Measurements from ENCODE around the gene KIRREL3.

GRCh38 chr11:126560221-126560620 lies 440.3 kb downstream of the KIRREL3 start:
- TF ChIP-seq, protein P1, sequence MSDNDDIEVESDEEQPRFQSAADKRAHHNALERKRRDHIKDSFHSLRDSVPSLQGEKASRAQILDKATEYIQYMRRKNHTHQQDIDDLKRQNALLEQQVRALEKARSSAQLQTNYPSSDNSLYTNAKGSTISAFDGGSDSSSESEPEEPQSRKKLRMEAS (IDR thresholded peaks at IDR 0.05), result no peak
- TF ChIP-seq CTCF (IDR thresholded peaks at IDR 0.05) (no peak), REST (IDR thresholded peaks at IDR 0.05) (no peak), CHD2 (IDR thresholded peaks at IDR 0.05; ENCODE audit: low read length, partially characterized antibody) (no peak), POLR2A (IDR thresholded peaks at IDR 0.05; ENCODE audit: low read length) (no peak), EHMT2 (IDR thresholded peaks at IDR 0.05; ENCODE audit: low read depth) (no peak), MYC (IDR thresholded peaks at IDR 0.05; ENCODE audit: borderline replicate concordance, low read length) (no peak)

Measured in A549 (cell line).